ENCODE data around the gene PEX14.
A peak's percentile ranks its signal among the peaks of the same experiment; 100 is the strongest.

Gene PEX14

DNA sequence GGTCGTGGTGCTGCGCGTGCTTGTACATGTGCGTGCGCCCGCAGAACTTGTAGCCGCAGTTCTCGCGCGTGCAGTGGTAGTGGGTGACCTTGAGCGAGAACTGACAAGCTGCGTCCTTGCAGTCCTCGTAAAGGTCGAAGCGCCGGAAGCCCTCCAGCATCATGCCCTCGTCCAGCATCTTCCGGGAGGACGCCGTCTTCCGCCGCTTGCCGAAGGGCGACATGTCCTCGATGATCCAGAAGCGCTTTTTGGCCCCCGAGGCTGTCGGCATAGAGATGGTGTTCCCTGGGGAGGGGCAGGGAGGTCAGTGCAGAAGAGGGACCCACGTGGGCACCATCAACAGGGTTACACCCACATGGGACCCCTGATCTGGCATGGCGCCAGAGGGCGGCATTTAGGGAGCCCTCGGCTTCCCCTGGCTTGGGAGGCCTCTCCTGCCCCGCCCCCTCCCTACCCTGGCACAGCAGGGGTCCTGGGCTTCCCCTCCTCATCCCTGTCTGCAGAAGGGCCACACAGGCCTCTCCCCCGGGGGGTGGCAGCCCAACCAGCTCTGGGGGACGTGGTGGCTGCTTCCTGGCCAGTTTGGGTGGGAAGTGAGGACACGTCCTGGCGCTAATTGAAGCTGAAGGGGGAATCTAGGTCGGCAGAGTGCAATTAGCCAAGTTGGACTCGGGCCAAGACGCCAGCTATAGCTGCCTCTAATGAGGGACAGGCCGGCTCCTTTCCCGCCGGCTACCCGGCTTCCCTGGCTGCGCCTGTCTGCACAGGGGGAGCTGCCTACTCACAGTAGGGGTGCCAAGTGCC is 165.2 kb downstream of the PEX14 start:
- no peak overlapping the region for H3K4me3 ChIP-seq (ENCODE audit: low read length)
- TF ChIP-seq, protein P1, sequence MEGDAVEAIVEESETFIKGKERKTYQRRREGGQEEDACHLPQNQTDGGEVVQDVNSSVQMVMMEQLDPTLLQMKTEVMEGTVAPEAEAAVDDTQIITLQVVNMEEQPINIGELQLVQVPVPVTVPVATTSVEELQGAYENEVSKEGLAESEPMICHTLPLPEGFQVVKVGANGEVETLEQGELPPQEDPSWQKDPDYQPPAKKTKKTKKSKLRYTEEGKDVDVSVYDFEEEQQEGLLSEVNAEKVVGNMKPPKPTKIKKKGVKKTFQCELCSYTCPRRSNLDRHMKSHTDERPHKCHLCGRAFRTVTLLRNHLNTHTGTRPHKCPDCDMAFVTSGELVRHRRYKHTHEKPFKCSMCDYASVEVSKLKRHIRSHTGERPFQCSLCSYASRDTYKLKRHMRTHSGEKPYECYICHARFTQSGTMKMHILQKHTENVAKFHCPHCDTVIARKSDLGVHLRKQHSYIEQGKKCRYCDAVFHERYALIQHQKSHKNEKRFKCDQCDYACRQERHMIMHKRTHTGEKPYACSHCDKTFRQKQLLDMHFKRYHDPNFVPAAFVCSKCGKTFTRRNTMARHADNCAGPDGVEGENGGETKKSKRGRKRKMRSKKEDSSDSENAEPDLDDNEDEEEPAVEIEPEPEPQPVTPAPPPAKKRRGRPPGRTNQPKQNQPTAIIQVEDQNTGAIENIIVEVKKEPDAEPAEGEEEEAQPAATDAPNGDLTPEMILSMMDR (IDR thresholded peaks at IDR 0.05; ENCODE audit: insufficient read depth, low read depth, low read length, missing control alignments): no peak
- DNase-seq (ENCODE audit: low read depth): no peak

DNA sequence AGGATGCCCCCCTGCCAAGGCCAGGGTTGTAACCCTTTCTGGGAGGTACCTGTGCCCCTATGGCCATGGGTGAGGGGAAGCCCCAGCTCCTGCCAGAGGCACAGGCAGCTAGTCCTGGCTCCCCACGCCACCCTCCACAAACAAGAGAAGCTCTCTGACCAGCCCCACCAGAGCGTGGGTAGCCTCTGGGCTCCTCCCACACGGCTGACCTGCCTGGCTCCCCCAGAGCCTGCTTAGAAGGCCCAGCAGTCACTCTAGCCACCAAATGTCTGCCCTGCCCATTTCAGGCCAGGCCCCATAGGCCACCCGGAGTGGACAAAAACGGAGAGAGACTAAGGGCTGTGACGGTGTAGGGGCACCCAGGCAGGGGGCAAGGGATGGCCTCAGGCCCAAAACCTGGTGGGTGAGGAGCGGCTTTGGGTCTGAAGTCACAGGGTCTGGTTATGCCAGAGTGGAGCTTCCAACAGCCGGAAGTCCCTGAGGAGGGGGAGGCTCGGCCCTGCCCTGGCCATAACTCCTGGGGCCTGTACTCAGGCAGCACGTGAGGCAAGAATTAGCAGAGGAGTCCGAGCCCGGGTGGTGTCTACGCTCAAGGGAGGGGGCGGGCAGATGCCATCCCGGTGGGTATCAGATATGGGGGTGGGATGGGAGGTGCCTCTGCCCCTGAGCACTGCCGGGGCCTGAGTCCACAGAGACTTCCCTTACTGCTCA is 166.2 kb downstream of the PEX14 start:
- no peak overlapping the region for H3K4me3 ChIP-seq (ENCODE audit: low read length)
- no peak for DNase-seq (ENCODE audit: low read depth)
- TF ChIP-seq, protein P1 (IDR thresholded peaks at IDR 0.05; ENCODE audit: insufficient read depth, low read depth, low read length, missing control alignments): no peak

DNA sequence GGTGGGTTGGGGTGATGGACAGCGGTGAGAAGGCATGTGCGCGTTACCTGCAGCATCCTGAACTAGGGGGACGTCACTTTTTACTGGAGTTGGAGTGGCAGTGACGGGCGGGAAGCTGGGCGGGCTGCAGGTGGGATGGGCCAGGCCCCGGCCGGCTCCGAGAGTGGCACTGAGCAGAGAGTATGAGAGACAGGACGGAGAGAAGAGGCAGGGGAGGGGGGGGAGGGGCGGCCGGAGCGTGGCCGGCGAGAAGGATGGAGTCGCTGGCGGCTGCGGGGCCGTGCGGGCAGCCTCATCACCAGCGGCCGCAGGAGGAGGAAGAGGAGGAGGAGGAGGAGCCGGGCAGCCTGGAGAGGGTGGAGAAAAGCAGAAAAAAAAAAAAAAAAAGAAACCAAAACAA is 167.2 kb downstream of the PEX14 start:
- no peak for DNase-seq (ENCODE audit: low read depth)

DNA sequence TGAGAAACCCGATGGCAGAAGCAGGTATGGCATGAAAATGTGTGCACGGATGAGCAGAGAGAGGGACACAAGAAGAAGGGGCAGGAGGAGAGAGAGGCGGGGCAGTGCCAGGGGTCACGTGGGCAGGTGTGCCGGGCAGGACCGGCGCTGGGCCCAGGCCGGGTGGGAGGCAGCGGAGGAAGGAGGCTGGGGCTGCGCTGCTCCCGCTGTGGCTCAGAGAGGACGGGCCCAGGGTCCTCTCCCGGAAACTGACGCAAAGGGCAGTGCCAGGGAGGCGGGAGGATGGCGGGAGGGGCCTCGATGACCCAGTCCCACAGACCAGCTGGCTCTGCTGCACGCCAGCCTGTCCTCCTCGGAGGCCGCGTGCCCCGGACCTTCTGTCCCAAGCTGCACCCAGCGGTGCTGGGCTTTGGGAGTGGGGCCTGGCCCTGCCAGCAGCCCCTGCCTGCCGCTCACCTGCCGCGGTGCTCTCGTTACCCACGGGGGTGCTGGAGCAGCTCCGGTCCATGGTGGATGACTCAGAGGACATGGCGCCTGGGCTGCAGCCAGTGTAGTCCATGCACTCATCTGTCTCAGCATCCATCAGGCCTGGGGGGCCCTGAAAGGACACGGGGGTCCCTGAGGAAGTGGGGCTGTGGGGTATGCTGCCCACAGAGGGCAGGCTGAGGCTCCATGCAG is 167.8 kb downstream of the PEX14 start:
- TF ChIP-seq, protein P1 (IDR thresholded peaks at IDR 0.05; ENCODE audit: insufficient read depth, low read depth, low read length, missing control alignments): no peak
- DNase-seq (ENCODE audit: low read depth): no peak
- no peak overlapping the region for H3K4me3 ChIP-seq (ENCODE audit: low read length)

More for the DNA sequence above, 167.2 kb downstream of the PEX14 start:
- no peak overlapping the region for H3K4me3 ChIP-seq (ENCODE audit: low read length)
- TF ChIP-seq, protein P1 (IDR thresholded peaks at IDR 0.05; ENCODE audit: insufficient read depth, low read depth, low read length, missing control alignments): no peak

DNA sequence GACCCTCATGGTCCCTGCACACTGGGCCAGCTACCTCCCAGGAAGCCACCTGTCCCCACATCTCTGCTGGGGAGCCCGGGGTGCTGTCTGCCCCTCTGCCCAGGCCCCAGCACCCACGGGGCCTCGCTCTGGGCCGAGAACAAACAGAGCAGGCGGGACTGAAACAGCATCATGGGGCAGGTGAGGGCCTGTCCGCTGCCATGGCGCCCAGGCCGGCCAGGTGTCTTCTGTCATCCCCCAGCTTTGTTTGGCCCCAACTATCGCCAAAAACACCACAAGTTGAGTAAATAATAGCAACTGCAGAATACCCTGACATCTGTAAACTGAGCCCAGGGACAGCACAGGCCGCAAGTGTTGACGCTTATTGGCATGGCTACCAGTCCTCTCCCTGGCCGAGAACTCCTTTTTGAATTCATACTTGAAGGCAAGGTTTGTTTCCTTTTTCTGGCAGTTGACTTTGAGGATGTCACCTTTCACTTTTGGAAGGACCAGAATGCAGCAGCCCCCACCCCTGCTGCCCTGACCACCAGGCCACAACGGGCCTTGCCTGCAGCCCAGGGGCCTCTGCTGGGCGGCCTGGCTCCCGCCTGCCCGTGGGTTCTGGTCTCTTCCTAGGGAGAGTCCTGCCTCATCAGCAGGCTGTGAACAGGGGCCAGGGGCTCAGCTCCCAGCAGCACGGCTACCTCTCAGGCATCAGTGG is 169.0 kb downstream of the PEX14 start:
- TF ChIP-seq, protein P1 (IDR thresholded peaks at IDR 0.05; ENCODE audit: insufficient read depth, low read depth, low read length, missing control alignments): no peak
- DNase-seq (ENCODE audit: low read depth): peak; percentile 49
- H3K4me3 ChIP-seq (ENCODE audit: low read length): no peak overlapping the region

DNA sequence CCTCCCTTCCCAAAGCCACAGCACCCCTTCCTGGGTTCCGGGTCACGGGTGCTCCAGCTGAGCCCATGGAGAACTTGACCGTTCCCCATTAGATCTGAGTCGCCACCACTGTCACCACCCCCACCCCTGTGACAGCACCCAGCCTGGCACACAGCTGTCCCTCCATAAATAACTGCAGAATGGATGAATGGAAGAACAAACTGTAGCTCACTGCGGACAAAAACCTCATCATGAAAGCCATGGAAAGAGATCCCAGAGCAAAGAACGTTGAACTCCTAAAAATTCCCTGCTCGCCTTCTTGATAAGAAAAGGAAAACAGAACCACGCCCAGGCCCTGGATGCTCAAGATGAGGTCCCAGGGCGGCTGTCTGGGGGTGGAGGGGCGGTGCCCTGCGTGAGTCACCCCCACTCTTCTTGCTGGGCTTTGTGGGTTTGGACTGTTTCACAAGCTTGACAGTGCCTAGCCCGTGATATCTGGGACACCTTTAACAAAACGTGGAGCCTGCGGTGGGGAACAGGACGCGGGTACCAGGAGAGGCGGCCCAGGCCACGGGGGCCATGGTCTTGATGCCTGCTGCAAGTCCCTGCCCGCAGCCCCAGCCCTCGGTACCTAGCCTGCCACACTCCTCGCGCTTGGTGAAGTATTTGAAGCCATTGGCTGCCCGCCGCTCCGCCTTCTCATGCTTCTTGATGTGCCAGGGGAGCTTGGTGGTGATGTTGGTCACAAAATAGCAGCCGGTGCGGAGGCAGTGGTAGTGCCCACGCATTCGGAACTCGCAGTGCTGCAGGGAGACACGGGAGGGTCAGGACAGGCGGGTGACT is 169.8 kb downstream of the PEX14 start:
- DNase-seq (ENCODE audit: low read depth): peak; percentile 78
- TF ChIP-seq, protein P1 (IDR thresholded peaks at IDR 0.05; ENCODE audit: insufficient read depth, low read depth, low read length, missing control alignments): no peak
- H3K4me3 ChIP-seq (ENCODE audit: low read length): no peak overlapping the region
